Loucy (cell line): Measurements from ENCODE around the gene FIS1.

Source experiments
- H2AFZ ChIP-seq: fragments of 200-600 bp; sonication (generic); 2 replicates; pipeline ENCODE4 v1.6.0; 2016; ENCODE audit warnings: antibody characterized with exemption, mild to moderate bottlenecking, low read length, moderate library complexity
- H3F3A ChIP-seq: fragments of 200-600 bp; 2 replicates; pipeline ENCODE4 v1.6.0; 2016; ENCODE audit warnings: antibody characterized with exemption, low read depth, mild to moderate bottlenecking
- H3K27me3 ChIP-seq: fragments of 200-600 bp; sonication (generic); 2 replicates; pipeline ENCODE4 v1.6.1; 2014; ENCODE audit warnings: low read length, mild to moderate bottlenecking; ENCODE audit not compliant: insufficient read depth, poor library complexity, severe bottlenecking
- H3K36me3 ChIP-seq: fragments of 200-600 bp; sonication (generic); 2 replicates; pipeline ENCODE4 v1.6.1; 2016; ENCODE audit warnings: low read length; ENCODE audit not compliant: insufficient read depth
- H3K4me1 ChIP-seq: fragments of 200-600 bp; sonication (generic); 2 replicates; pipeline ENCODE4 v1.5.1; 2014; ENCODE audit warnings: low read length, mild to moderate bottlenecking; ENCODE audit not compliant: insufficient read depth, poor library complexity, severe bottlenecking
- H3K4me2 ChIP-seq: fragments of 200-600 bp; sonication (generic); 2 replicates; pipeline ENCODE4 v1.6.0; 2014; ENCODE audit warnings: antibody characterized with exemption, low read length, low read depth, mild to moderate bottlenecking; ENCODE audit not compliant: poor library complexity, severe bottlenecking
- H3K4me3 ChIP-seq: fragments of 200-600 bp; sonication (generic); 2 replicates; pipeline ENCODE4 v1.5.1; 2014; ENCODE audit warnings: low read length, mild to moderate bottlenecking, mixed read lengths; ENCODE audit not compliant: poor library complexity, severe bottlenecking
- H3K79me2 ChIP-seq: fragments of 200-600 bp; sonication (generic); 2 replicates; pipeline ENCODE4 v1.6.1; 2014; ENCODE audit warnings: low read length; ENCODE audit not compliant: insufficient read depth
- H3K9ac ChIP-seq: fragments of 200-600 bp; sonication (generic); 2 replicates; pipeline ENCODE4 v1.6.0; 2014; ENCODE audit warnings: mild to moderate bottlenecking, low read depth, low read length, moderate library complexity; ENCODE audit not compliant: poor library complexity, severe bottlenecking
- H3K9me2 ChIP-seq: fragments of 200-600 bp; sonication (generic); replicated peaks from 2 replicates; pipeline ENCODE4 v1.6.1; 2016; ENCODE audit warnings: low read depth, low read length, mixed read lengths
- H3K9me3 ChIP-seq: fragments of 200-600 bp; sonication (generic); 2 replicates; pipeline ENCODE4 v1.6.1; 2014; ENCODE audit warnings: mild to moderate bottlenecking, antibody characterized with exemption, low read length, low read depth; ENCODE audit not compliant: insufficient read depth
- H4K20me1 ChIP-seq: fragments of 200-600 bp; sonication (generic); 2 replicates; pipeline ENCODE4 v1.6.0; 2014; ENCODE audit warnings: antibody characterized with exemption, low read length, mild to moderate bottlenecking; ENCODE audit not compliant: insufficient read depth, poor library complexity, severe bottlenecking
- CTCF ChIP-seq: fragments of 200-600 bp; sonication (generic); conservative IDR thresholded peaks from 2 replicates; pipeline ENCODE4 v1.5.1; 2014; ENCODE audit warnings: mild to moderate bottlenecking, antibody characterized with exemption, low read length
- EZH2phosphoT487 ChIP-seq: fragments of 200-600 bp; IDR thresholded peaks from 2 replicates; pipeline ENCODE4 v1.6.1; 2018; ENCODE audit warnings: antibody characterized with exemption, mild to moderate bottlenecking, moderate library complexity, borderline replicate concordance

FIS1 gene

DNA sequence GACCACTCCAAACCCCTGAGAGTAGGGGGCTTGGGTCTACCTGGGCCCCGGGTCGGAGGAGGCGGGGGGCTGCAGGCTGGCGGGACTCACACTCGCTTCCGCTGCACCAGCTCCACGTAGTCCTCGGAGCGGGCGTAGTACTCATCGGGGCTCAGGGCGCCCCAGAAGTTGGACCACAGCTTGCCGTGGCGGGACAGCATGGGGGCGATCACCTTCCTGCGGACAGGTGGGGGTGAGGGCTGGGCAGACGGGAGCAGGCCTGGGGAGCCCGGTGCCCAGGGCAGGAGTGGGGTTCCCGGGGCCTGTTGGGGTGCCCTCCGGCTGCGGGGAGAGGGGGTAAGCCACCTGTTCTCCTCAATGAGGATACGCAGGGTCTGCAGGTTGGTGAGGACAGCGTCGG lies 33.4 kb downstream of the FIS1 start:
- no peak overlapping the region for H3K9ac ChIP-seq
- peaks cover 2% of the 10 kb centered on the region; the same call in 1 of the 2 replicates for H3K79me2 ChIP-seq
- no peak overlapping the region for H3K4me3 ChIP-seq
- H3K4me2 ChIP-seq = no peak overlapping the region
- H3K9me2 ChIP-seq = no peaks in the 10 kb centered on the region
- no peaks in the 10 kb centered on the region for H4K20me1 ChIP-seq
- H3K9me3 ChIP-seq = no peaks in the 10 kb centered on the region
- no peaks in the 10 kb centered on the region for H3K27me3 ChIP-seq
- TF ChIP-seq CTCF (no peak), EZH2phosphoT487 (no peak)
- peaks cover 6% of the 10 kb centered on the region for H3K4me1 ChIP-seq
- no peaks in the 10 kb centered on the region for H3K36me3 ChIP-seq
- no peaks in the 10 kb centered on the region for H3F3A ChIP-seq
- no peak overlapping the region for H2AFZ ChIP-seq

GRCh38 chr7:101210143-101210542 lies 34.7 kb downstream of the FIS1 start:
- no peak for TF ChIP-seq EZH2phosphoT487
- no peak for TF ChIP-seq CTCF
- Histone ChIP-seq H3K9me2 (no peaks in the 10 kb centered on the region), H3K27me3 (no peaks in the 10 kb centered on the region), H3K36me3 (no peaks in the 10 kb centered on the region), H3K4me2 (no peak overlapping the region), H3K4me3 (no peak overlapping the region), H3K4me1 (no peaks in the 10 kb centered on the region), H4K20me1 (no peaks in the 10 kb centered on the region), H3F3A (no peaks in the 10 kb centered on the region), H3K9ac (no peak overlapping the region), H3K9me3 (no peaks in the 10 kb centered on the region), H2AFZ (no peak overlapping the region), H3K79me2 (no peaks in the 10 kb centered on the region)

- Histone ChIP-seq H3K36me3 (no peaks in the 10 kb centered on the region), H2AFZ (no peak overlapping the region), H3K27me3 (no peaks in the 10 kb centered on the region), H3K4me2 (no peak overlapping the region), H3K4me1 (no peaks in the 10 kb centered on the region), H3K9ac (no peak overlapping the region), H3K9me2 (no peaks in the 10 kb centered on the region), H3K9me3 (no peaks in the 10 kb centered on the region), H3K4me3 (no peak overlapping the region), H3F3A (no peaks in the 10 kb centered on the region), H4K20me1 (no peaks in the 10 kb centered on the region), H3K79me2 (no peaks in the 10 kb centered on the region)
- TF ChIP-seq EZH2phosphoT487 = no peak
- TF ChIP-seq CTCF = no peak
Observed at GRCh38 chr7:101208794-101209193, 36.1 kb downstream of the FIS1 start.
